Left lung (tissue), 10 donors: ENCODE results near the gene IFT122. TPM values are rescaled to one million over a fixed set of nuclear protein-coding genes. Genes with fewer than 3 reads are reported as not detected.

Source experiments
- ATAC-seq: fragments of 200-7000 bp; cut with Tn5 transposase; one replicate; pipeline ENCODE4 v1.9.1; 2020; ENCODE audit warnings: moderate library complexity
- DNase-seq, 4 donors: peaks; one replicate each; pipeline ENCODE4 v3.0.0-alpha.2; 2013 to 2020
- H3K27ac ChIP-seq, 2 donors: fragments of 200-600 bp; sonication (generic) in 1 of 2; one replicate each; pipeline versions ENCODE4 v1.5.0 to v1.8.0; 2020 to 2021
- H3K27me3 ChIP-seq, 2 donors: fragments of 200-600 bp; sonication (generic) in 1 of 2; one replicate each; pipeline versions ENCODE4 v1.5.0 to v1.8.0; 2020 to 2021
- H3K36me3 ChIP-seq, 2 donors: fragments of 200-600 bp; sonication (generic) in 1 of 2; one replicate each; pipeline versions ENCODE4 v1.5.0 to v1.8.0; 2020 to 2021
- H3K4me1 ChIP-seq, 2 donors: fragments of 200-600 bp; one replicate each; pipeline ENCODE4 v1.8.0; 2021
- H3K4me3 ChIP-seq, 2 donors: fragments of 200-600 bp; sonication (generic) in 1 of 2; one replicate each; pipeline versions ENCODE4 v1.5.0 to v1.8.0; 2020 to 2021; ENCODE audit warnings: mild to moderate bottlenecking in 1 of 2
- H3K9me3 ChIP-seq, 2 donors: fragments of 200-600 bp; sonication (generic) in 1 of 2; one replicate each; pipeline versions ENCODE4 v1.5.0 to v1.8.0; 2020 to 2021
- intact Hi-C, 2 donors: fragments of 100-400 bp; cut with DNase I; formaldehyde crosslinking; loops; one replicate each; pipeline versions ENCODE4 v1.11.2 to v1.14.2; 2022
- polyA plus RNA-seq, 6 donors: library from polyadenylated mRNA; unstranded; fragments of 120-200 nt; gene quantifications; one replicate each; pipeline ENCODE4 v1.2.1, GENCODE V29; 2013; ENCODE audit not compliant: insufficient read length in 6 of 6
- total RNA-seq, 2 donors: library from RNA; stranded (reverse); fragmentation: NEBNext Ultra II Directional; extraction: Animal tissue kit (Norgen Biotek cat#: 25700); gene quantifications; one replicate each; pipeline ENCODE4 v1.2.1, GENCODE V29; 2021
- TF ChIP-seq, protein P1 (sequence below), 2 donors: fragments of 200-600 bp; sonication (generic) in 1 of 2; IDR thresholded peaks; one replicate each; pipeline versions ENCODE4 v1.5.0 to v1.8.0; 2021; ENCODE audit warnings: antibody characterized with exemption in 2 of 2
- donor health status: DM: no; HTN: yes; CAD: no.
- donor health status: DM: no; HTN: no; CAD: no.

The IFT122 gene
- total and polyA plus RNA-seq, 8 donors = 21.2 to 79.7 (median 71.3) TPM

DNA sequence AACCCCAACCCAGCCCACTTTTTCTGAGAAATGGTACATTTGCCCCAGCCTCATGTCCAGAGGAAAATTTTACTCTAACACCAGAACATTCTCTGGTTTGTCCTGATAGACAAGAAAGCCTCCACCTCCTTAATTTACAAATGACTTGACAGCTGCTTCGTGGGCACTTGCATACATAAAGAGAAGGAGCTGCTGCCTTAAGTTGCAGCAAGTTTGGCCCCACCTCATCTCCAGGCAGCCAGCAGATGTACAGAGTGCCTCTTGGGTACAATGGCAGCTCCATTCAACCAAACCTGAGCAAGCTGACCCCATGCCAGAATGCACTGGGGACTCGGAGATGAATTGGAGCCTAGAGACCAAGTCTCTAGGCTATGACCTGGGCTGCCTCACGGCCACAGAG lies 96.8 kb downstream of the IFT122 start:
- no peaks in the 10 kb centered on the region for H3K9me3 ChIP-seq
- ATAC-seq (no peak), DNase-seq (no peak)
- no peak overlapping the region for H3K27ac ChIP-seq
- no peak overlapping the region for H3K4me3 ChIP-seq
- intact Hi-C loops = no loop called here
- H3K36me3 ChIP-seq = no peaks in the 10 kb centered on the region
- TF ChIP-seq, protein P1, sequence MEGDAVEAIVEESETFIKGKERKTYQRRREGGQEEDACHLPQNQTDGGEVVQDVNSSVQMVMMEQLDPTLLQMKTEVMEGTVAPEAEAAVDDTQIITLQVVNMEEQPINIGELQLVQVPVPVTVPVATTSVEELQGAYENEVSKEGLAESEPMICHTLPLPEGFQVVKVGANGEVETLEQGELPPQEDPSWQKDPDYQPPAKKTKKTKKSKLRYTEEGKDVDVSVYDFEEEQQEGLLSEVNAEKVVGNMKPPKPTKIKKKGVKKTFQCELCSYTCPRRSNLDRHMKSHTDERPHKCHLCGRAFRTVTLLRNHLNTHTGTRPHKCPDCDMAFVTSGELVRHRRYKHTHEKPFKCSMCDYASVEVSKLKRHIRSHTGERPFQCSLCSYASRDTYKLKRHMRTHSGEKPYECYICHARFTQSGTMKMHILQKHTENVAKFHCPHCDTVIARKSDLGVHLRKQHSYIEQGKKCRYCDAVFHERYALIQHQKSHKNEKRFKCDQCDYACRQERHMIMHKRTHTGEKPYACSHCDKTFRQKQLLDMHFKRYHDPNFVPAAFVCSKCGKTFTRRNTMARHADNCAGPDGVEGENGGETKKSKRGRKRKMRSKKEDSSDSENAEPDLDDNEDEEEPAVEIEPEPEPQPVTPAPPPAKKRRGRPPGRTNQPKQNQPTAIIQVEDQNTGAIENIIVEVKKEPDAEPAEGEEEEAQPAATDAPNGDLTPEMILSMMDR (IDR thresholded peaks at IDR 0.05) = no peak
- H3K4me1 ChIP-seq = no peaks in the 10 kb centered on the region
- H3K27me3 ChIP-seq = no peaks in the 10 kb centered on the region

DNA sequence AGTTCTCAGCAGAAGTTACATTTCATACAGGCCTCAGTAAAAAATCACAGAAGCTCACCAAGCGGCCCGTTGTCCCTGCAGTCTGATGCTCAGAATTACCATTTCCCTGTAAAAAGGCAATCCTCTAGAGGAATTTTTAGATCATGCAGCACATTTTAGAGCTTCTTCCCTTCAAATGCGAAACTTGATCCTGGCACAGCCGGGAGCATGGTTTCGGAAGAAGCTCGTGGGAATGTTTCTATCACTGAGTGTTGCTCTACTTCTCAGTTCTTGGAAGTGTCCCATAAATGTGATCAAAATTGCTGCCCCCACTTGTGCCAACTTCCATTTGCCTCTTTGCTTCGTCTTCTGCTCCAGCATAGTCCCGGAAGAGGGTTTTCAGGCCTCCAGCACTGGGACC lies 99.2 kb downstream of the IFT122 start:
- intact Hi-C loops = no loop called here
- no peaks in the 10 kb centered on the region for H3K27me3 ChIP-seq
- H3K4me3 ChIP-seq = no peak overlapping the region
- no peak for ATAC-seq
- no peaks in the 10 kb centered on the region for H3K36me3 ChIP-seq
- peak in 1 of 4 donors; percentile 3 for DNase-seq
- no peak overlapping the region for H3K27ac ChIP-seq
- no peaks in the 10 kb centered on the region for H3K4me1 ChIP-seq
- no peaks in the 10 kb centered on the region for H3K9me3 ChIP-seq
- TF ChIP-seq, protein P1 (IDR thresholded peaks at IDR 0.05) = no peak

DNA sequence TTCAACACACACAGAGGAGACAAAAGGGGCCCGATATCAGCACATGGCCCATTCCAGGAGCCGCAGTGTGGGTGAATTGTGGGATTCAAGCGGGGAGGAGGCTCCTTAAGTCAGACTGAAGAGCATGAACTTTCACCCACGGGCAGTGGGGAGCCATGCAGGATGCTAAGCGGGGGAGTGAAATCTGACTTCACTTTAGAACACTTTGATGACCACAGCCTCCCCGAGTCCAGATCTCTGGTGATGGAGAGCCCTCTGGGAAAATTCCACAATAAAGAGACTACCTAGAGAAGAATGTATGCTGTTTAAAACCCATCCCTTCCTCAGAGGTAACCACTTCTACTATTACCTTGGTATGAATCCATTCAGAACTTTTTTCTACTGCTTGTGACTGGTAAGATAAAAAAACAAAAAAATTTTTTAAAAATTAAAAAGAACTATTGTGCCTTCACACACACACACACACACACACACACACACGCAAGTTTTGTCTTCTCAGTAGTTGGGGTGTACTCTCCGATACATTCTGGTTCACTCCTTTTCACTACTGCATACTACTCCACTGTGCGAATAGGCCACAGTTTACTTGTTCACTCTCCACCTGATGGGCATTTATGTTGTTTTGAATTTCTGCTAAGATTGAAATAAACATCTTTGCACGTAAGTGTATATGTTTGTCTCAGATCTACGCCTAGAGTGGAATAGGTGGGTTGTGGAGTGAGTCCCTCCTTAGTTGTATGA lies 100.9 kb downstream of the IFT122 start:
- Histone ChIP-seq H3K4me1 (no peaks in the 10 kb centered on the region), H3K9me3 (no peaks in the 10 kb centered on the region), H3K4me3 (no peak overlapping the region), H3K27ac (no peak overlapping the region), H3K36me3 (no peaks in the 10 kb centered on the region), H3K27me3 (no peaks in the 10 kb centered on the region)
- TF ChIP-seq, protein P1 (IDR thresholded peaks at IDR 0.05) = no peak
- ATAC-seq (no peak), DNase-seq (peak in 1 of 4 donors; percentile 13)
- intact Hi-C loops = no loop called here

DNA sequence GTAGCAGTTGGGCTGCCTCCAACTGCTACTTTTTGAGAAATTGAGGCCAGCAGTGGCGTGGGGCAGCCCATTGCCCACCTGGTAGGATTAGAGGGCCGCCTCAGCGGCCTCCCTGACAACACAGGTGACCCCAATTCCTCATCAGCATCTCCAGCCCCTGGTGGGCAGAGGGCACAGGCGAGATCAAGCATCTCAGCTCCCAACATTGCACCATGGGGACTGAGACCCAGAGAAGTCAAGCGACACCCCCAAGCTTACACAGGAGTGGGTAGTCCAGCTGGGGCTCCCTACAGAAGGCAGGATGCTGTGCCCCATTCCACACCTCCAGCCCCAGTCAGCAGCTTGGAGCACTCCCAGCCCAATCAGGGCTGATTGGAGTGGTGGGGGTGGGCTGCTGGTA lies 102.7 kb downstream of the IFT122 start:
- no peak for ATAC-seq
- H3K27ac ChIP-seq = no peak overlapping the region

DNA sequence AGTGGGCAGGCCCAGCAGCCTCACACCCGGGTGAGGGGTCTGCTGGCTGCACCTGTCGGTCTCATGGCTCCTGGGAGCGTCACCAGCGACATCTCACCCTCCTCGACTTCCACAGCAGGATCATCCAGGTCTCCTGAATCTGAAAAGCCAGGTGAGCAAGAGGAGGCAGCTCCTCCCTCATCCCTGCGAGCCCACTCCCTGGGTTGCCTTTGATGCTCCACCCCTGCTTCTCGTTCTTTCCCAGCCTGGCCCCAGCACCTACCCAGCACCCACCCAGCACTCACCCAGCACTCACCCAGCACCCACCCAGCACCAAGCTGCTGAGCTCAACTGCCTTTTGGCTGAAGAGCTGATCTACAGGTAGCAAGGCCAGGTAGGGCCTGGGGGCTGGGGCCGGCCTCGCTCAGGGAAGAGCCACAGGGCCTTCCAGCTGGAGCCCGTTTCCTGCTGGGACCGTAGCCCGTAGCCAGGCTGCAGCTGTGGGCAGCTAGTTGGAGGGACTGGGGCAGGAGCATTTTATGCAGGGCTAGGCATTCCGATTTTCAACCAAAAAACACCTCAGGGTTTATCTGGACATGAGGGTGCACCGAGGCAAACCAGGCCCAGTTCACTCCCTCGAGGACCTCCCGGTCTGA lies 103.2 kb downstream of the IFT122 start, which contains the start of gene H1-8:
H1-8 (plus strand) TSS at position 20 of the 635 bp plus-strand sequence; CDS start at position 64, 44 bp downstream.
- Histone ChIP-seq H3K27ac (no peak within 1 kb of the TSS), H3K4me1 (no peaks in the 10 kb centered on the region), H3K27me3 (no peaks in the 10 kb centered on the region), H3K9me3 (no peaks in the 10 kb centered on the region), H3K4me3 (no peak within 1 kb of the TSS), H3K36me3 (no peaks in the 10 kb centered on the region)
- intact Hi-C loops = no loop called here
- no peak for ATAC-seq
- TF ChIP-seq, protein P1 (IDR thresholded peaks at IDR 0.05) = no peak
- peak in 1 of 4 donors; percentile 53 for DNase-seq

More for the DNA sequence above, 102.7 kb downstream of the IFT122 start:
- intact Hi-C loops = no loop called here
- no peaks in the 10 kb centered on the region for H3K27me3 ChIP-seq
- H3K9me3 ChIP-seq = no peaks in the 10 kb centered on the region
- no peaks in the 10 kb centered on the region for H3K4me1 ChIP-seq
- DNase-seq = peak in 1 of 4 donors; percentile 32
- TF ChIP-seq, protein P1 (IDR thresholded peaks at IDR 0.05) = no peak
- H3K4me3 ChIP-seq = no peak overlapping the region
- H3K36me3 ChIP-seq = no peaks in the 10 kb centered on the region
